NB4 (cell line): Measurements from ENCODE around the gene PRRC2B.
"Not testable (repeated sequence)": the region's sequence is repeated elsewhere in the genome, so short reads cannot be mapped to it uniquely, and the experiment has no call there.

Source experiments
- DNase-seq: peaks from one replicate; pipeline ENCODE4 v3.0.0; 2010; ENCODE audit warnings: low read depth
- H3K4me3 ChIP-seq: one replicate; pipeline ENCODE4 v1.5.1; 2011; ENCODE audit warnings: mild to moderate bottlenecking, low read depth, low read length, moderate library complexity
- CTCF ChIP-seq: IDR thresholded peaks from one replicate; pipeline ENCODE4 v1.5.1; 2012; ENCODE audit warnings: low read depth, low read length
- MAX ChIP-seq: IDR thresholded peaks from 2 replicates; pipeline ENCODE4 v1.6.1; 2011; ENCODE audit warnings: low read depth, low read length
- MYC ChIP-seq: IDR thresholded peaks from 2 replicates; pipeline ENCODE4 v1.6.1; 2011; ENCODE audit warnings: low read depth, low read length
- POLR2A ChIP-seq: IDR thresholded peaks from 2 replicates; pipeline ENCODE4 v1.6.1; 2011; ENCODE audit warnings: mild to moderate bottlenecking; ENCODE audit not compliant: insufficient read length; ENCODE audit errors: extremely low read depth

The PRRC2B gene

GRCh38 chr9:131449276-131449675 is 55.4 kb downstream of the PRRC2B start:
- TF ChIP-seq MYC (no peak), CTCF (no peak), MAX (no peak)
- no peak for DNase-seq
- no peak overlapping the region for H3K4me3 ChIP-seq

GRCh38 chr9:131454028-131454427 is 60.1 kb downstream of the PRRC2B start:
- no peak for TF ChIP-seq MAX
- TF ChIP-seq POLR2A, result no peak
- TF ChIP-seq CTCF, result no peak
- TF ChIP-seq MYC, result no peak
- DNase-seq, result no peak

GRCh38 chr9:131455655-131456054 is 61.8 kb downstream of the PRRC2B start:
- not testable (repeated sequence) for DNase-seq, H3K4me3 ChIP-seq

More at GRCh38 chr9:131454028-131454427, 60.1 kb downstream of the PRRC2B start:
- no peak overlapping the region for H3K4me3 ChIP-seq

- TF ChIP-seq MYC (no peak), MAX (no peak), POLR2A (no peak), CTCF (no peak)
- DNase-seq, result no peak
Observed at GRCh38 chr9:131457746-131458145, 63.9 kb downstream of the PRRC2B start.

GRCh38 chr9:131459056-131459455 is 65.2 kb downstream of the PRRC2B start:
- DNase-seq, result no peak
- TF ChIP-seq MAX (no peak), CTCF (no peak), POLR2A (no peak), MYC (no peak)
- H3K4me3 ChIP-seq, result no peak overlapping the region

More at GRCh38 chr9:131457746-131458145, 63.9 kb downstream of the PRRC2B start:
- H3K4me3 ChIP-seq, result no peak overlapping the region

GRCh38 chr9:131461166-131461565 is 67.3 kb downstream of the PRRC2B start:
- H3K4me3 ChIP-seq, result no peak overlapping the region
- DNase-seq, result no peak
- TF ChIP-seq MAX (no peak), POLR2A (no peak), CTCF (no peak), MYC (no peak)
